K562 (cell line): ENCODE data around the gene NAA40. TPM values are rescaled to one million over a fixed set of nuclear protein-coding genes. Genes with fewer than 3 reads are reported as not detected.

Source experiments
- ATAC-seq: fragments of 200-7000 bp; cut with Tn5 transposase; 3 replicates; pipeline ENCODE4 v1.9.1; 2020; ENCODE audit warnings: moderate library complexity
- BruUV-seq: library from RNA; stranded (reverse); fragments of 400-500 nt; replicated peaks from 2 replicates; lab custom pipeline; 2021; lab: Mats Ljungman, UMichigan
- CTCF ChIA-PET: fragments of 300-600 bp; formaldehyde crosslinking; extraction: SDS; loops from one replicate; lab custom pipeline; 2021; ENCODE audit warnings: low intra/inter-chr PET ratio; lab: Yijun Ruan, JAX
- POLR2A ChIA-PET: fragments of 300-600, 350-650 bp; sonication (Branson Sonifier 250); formaldehyde crosslinking; extraction: SDS; loops from one replicate; lab custom pipeline; 2021; ENCODE audit warnings: antibody characterized with exemption, inconsistent platforms; lab: Yijun Ruan, JAX
- DNase-seq, 4 experiments: peaks; one replicate each; pipeline versions ENCODE4 v3.0.0 to v3.0.0-alpha.2; 2011 to 2018; ENCODE audit warnings: low spot score in 3 of 4, mixed read lengths in 3 of 4; ENCODE audit errors: extremely low read depth in 1 of 4
- FAIRE-seq: peaks from 2 replicates; lab custom pipeline; 2011; peaks lifted over from hg19 to GRCh38; lab: Jason Lieb, UNC
- H2AFZ ChIP-seq: 2 replicates; pipeline ENCODE4 v1.6.0; 2011; ENCODE audit warnings: low read depth, low read length, control low read depth, inconsistent platforms
- H3K27ac ChIP-seq: fragments of 200-600 bp; 3 replicates; pipeline ENCODE4 v1.8.0; 2011; ENCODE audit warnings: low read depth, mild to moderate bottlenecking, control low read depth, inconsistent platforms, low read length, moderate library complexity, mixed read lengths; ENCODE audit errors: extremely low read depth
- H3K27me3 ChIP-seq, 2 experiments: fragments of 300-600 bp in 1 of 2; 2 replicates in 1 of 2; 3 replicates in 1 of 2; pipeline versions ENCODE4 v1.6.0 to v1.8.0; 2011; ENCODE audit warnings: inconsistent platforms in 2 of 2, low read length in 2 of 2, mild to moderate bottlenecking in 1 of 2, mixed read lengths in 1 of 2, moderate library complexity in 1 of 2; ENCODE audit not compliant: control insufficient read depth in 2 of 2, insufficient read depth in 2 of 2
- H3K36me3 ChIP-seq: fragments of 300-600 bp; 3 replicates; pipeline ENCODE4 v1.8.0; 2011; ENCODE audit warnings: mild to moderate bottlenecking, low read length, inconsistent platforms; ENCODE audit not compliant: control insufficient read depth, insufficient read depth
- H3K4me1 ChIP-seq, 2 experiments: fragments of 200-600 bp in 1 of 2; replicated peaks in 1 of 2; 2 replicates in 1 of 2; 3 replicates in 1 of 2; pipeline versions ENCODE4 v1.5.1 to v1.8.0; 2011; ENCODE audit warnings: inconsistent platforms in 2 of 2, low read length in 2 of 2, mild to moderate bottlenecking in 1 of 2, mixed read lengths in 1 of 2, moderate library complexity in 1 of 2; ENCODE audit not compliant: control insufficient read depth in 2 of 2, insufficient read depth in 2 of 2
- H3K4me2 ChIP-seq: 2 replicates; pipeline ENCODE4 v1.6.1; 2011; ENCODE audit warnings: low read length, control low read depth, inconsistent platforms, mixed read lengths; ENCODE audit not compliant: insufficient read depth
- H3K4me3 ChIP-seq: fragments of 200-600 bp; sonication (generic), shearing (Covaris generic); 2 replicates; pipeline ENCODE4 v1.5.1; 2016; ENCODE audit warnings: control low read depth, inconsistent platforms
- H3K79me2 ChIP-seq: fragments of 200-600 bp; 3 replicates; pipeline ENCODE4 v1.8.0; 2011; ENCODE audit warnings: low read length, inconsistent platforms; ENCODE audit not compliant: control insufficient read depth, insufficient read depth
- H3K9ac ChIP-seq, 2 experiments: 2 replicates each; pipeline versions ENCODE4 v1.6.0 to v1.6.1; 2011; ENCODE audit warnings: low read depth in 2 of 2, low read length in 2 of 2, control low read depth in 1 of 2, inconsistent platforms in 1 of 2, mild to moderate bottlenecking in 1 of 2, mixed read lengths in 1 of 2; ENCODE audit not compliant: insufficient read depth in 1 of 2
- H3K9me1 ChIP-seq: one replicate; pipeline ENCODE4 v1.6.0; 2011; ENCODE audit warnings: inconsistent platforms, mild to moderate bottlenecking, low read length, moderate library complexity; ENCODE audit not compliant: control insufficient read depth, insufficient read depth
- H3K9me3 ChIP-seq: replicated peaks from 2 replicates; pipeline ENCODE4 v1.5.1; 2011; ENCODE audit warnings: low read depth, low read length, inconsistent platforms; ENCODE audit not compliant: control insufficient read depth, insufficient read depth
- H4K20me1 ChIP-seq: replicated peaks from 2 replicates; pipeline ENCODE4 v1.6.1; 2011; ENCODE audit warnings: low read length, inconsistent platforms, mixed read lengths; ENCODE audit not compliant: control insufficient read depth, insufficient read depth
- BMI1 ChIP-seq: fragments of 150-350 bp; IDR thresholded peaks from 2 replicates; pipeline ENCODE4 v1.6.1; 2014; ENCODE audit warnings: low read length
- MTA2 ChIP-seq: fragments of 450-650 bp; IDR thresholded peaks from 2 replicates; pipeline ENCODE4 v1.6.1; 2016; ENCODE audit warnings: low read depth
- NCOA4 ChIP-seq: fragments of 450-650 bp; IDR thresholded peaks from 2 replicates; pipeline ENCODE4 v1.6.1; 2018; ENCODE audit warnings: mild to moderate bottlenecking; ENCODE audit not compliant: partially characterized antibody
- NFE2L1 ChIP-seq: fragments of 450-650 bp; IDR thresholded peaks from 2 replicates; pipeline ENCODE4 v1.6.1; 2016; ENCODE audit warnings: missing genetic modification characterization, low read depth, mild to moderate bottlenecking, missing compliant biosample characterization, moderate library complexity, borderline replicate concordance
- POLR2A ChIP-seq: fragments of 450-650 bp; conservative IDR thresholded peaks from 2 replicates; pipeline ENCODE4 v1.6.1; 2016
- RBM25 ChIP-seq: fragments of 200-400 bp; formaldehyde crosslinking; IDR thresholded peaks from 2 replicates; pipeline ENCODE4 v1.6.1; 2018; ENCODE audit warnings: low read length, low read depth, moderate library complexity; ENCODE audit not compliant: severe bottlenecking
- TRIM25 ChIP-seq: fragments of 450-650 bp; IDR thresholded peaks from 2 replicates; pipeline ENCODE4 v1.7.0; 2016; ENCODE audit warnings: borderline replicate concordance
- ZBTB12 ChIP-seq: fragments of 250-450 bp; sonication (Bioruptor Pico); IDR thresholded peaks from 2 replicates; pipeline ENCODE4 v1.4.0; 2020
- ZNF146 ChIP-seq: IDR thresholded peaks from one replicate; pipeline ENCODE4 v1.6.1; 2018; ENCODE audit warnings: missing compliant biosample characterization; ENCODE audit not compliant: unreplicated experiment
- WGBS: fragments of 100-300 bp; shearing (Covaris generic); methylation state at CpG from one replicate; pipeline ENCODE4 v1.1.6; 2016; ENCODE audit warnings: low coverage, mixed read lengths; ENCODE audit not compliant: insufficient coverage; ENCODE audit errors: missing lambda C conversion rate; 5-methylcytosine and 5-hydroxymethylcytosine counted together
- in situ Hi-C: fragments of 300-500 bp; cut with MboI; formaldehyde crosslinking; loops from 4 replicates; pipeline ENCODE4 v1.15.0; 2018; ENCODE audit warnings: inconsistent platforms, mixed read lengths
- intact Hi-C: fragments of 100-400 bp; cut with micrococcal nuclease; formaldehyde crosslinking; loops from 2 replicates; pipeline ENCODE4 v1.14.2; 2022
- polyA plus RNA-seq, 8 experiments: library from polyadenylated mRNA; depleted of rRNA in 4 of 8; stranded (reverse) in 5 of 8; unstranded in 3 of 8; fragments of >200 nt; fragmentation: Nextera tagmentation in 2 of 8; fragmentation: Illumina TruSeq in 1 of 8; extraction: Ambion mirVana in 2 of 8; extraction: Trizol in 1 of 8; gene quantifications; 2 replicates each; pipeline versions ENCODE4 v1.2.1 to v1.2.3, GENCODE V29; 2011 to 2014; ENCODE audit warnings: inconsistent platforms in 1 of 8, missing spikeins in 1 of 8
- total RNA-seq, 7 experiments: library from RNA; depleted of rRNA in 6 of 7; stranded (reverse); fragments of >200 nt in 6 of 7; fragmentation: Illumina TruSeq in 2 of 7; extraction: Trizol in 2 of 7; gene quantifications; 2 replicates each; pipeline versions ENCODE4 v1.2.1 to v1.2.3, GENCODE V29; 2011 to 2021; ENCODE audit warnings: low replicate concordance in 1 of 7

The NAA40 gene
- total and polyA plus RNA-seq, 9 of the 15 experiments (the other 6 are each of a cell fraction or from before 2014, with no cell fraction given): 6.2 to 39.0 (median 23.1) TPM

- FAIRE-seq: no peak
- BruUV-seq: no TSS peak
- Histone ChIP-seq H3K79me2 (peaks cover 9% of the 10 kb centered on the region), H3K9ac (no peak overlapping the region), H3K4me3 (no peak overlapping the region), H2AFZ (no peak overlapping the region), H3K36me3 (peaks cover 79% of the 10 kb centered on the region; the same call in 2 of the 3 replicates), H3K4me1 (peaks cover 0 to 16% of the 10 kb centered on the region in 2 experiments; a peak in 3 of 5 replicates), H4K20me1 (peaks cover under 1% of the 10 kb centered on the region; the same call in 1 of the 2 replicates), H3K27ac (no peak overlapping the region), H3K9me3 (no peaks in the 10 kb centered on the region), H3K9me1 (no peaks in the 10 kb centered on the region), H3K4me2 (no peak overlapping the region), H3K27me3 (no peaks in the 10 kb centered on the region)
- in situ Hi-C loops (no loop called here), intact Hi-C loops (no loop called here)
- no peak for DNase-seq
- ChIA-PET CTCF (no interaction called here), POLR2A (interaction anchor here (0.7 kb wide), 1 partner anchor 213 kb away, joined by 4 read pairs; no protein-coding TSS in a partner anchor)
- ATAC-seq: no peak
- WGBS: 81% methylated on average over 5 of the region's 5 CpGs
- TF ChIP-seq ZNF146 (CRISPR knock-in tag): no peak
- TF ChIP-seq POLR2A: 0 out of 2 replicates have a peak, but pooled peaks have one; percentile 44
Observed at GRCh38 chr11:63993100-63993499, 54.3 kb downstream of the NAA40 start.

- Histone ChIP-seq H3K4me2 (no peak overlapping the region), H2AFZ (no peak overlapping the region), H3K27me3 (no peaks in the 10 kb centered on the region), H3K79me2 (0 out of 3 replicates have a peak, but pooled peaks cover 2% of the 10 kb centered on the region), H3K27ac (no peak overlapping the region), H3K9me1 (no peaks in the 10 kb centered on the region), H3K9ac (no peak overlapping the region), H4K20me1 (peaks cover 2% of the 10 kb centered on the region; the same call in 1 of the 2 replicates), H3K9me3 (no peaks in the 10 kb centered on the region), H3K4me1 (peaks cover 0 to 21% of the 10 kb centered on the region in 2 experiments; a peak in 2 of 5 replicates), H3K4me3 (no peak overlapping the region), H3K36me3 (peaks cover 80% of the 10 kb centered on the region; the same call in 2 of the 3 replicates)
- BruUV-seq: no TSS peak
- no peak for ATAC-seq
- ChIA-PET CTCF (no interaction called here), POLR2A (interaction anchor here (0.7 to 1.5 kb wide), 2 partner anchors 13 to 214 kb away, joined by 3 to 4 read pairs; no protein-coding TSS in a partner anchor)
- no peak for FAIRE-seq
- 88% methylated on average over 6 of the region's 6 CpGs for WGBS
- intact Hi-C loops (no loop called here), in situ Hi-C loops (no loop called here)
- no peak for DNase-seq
- no peak for TF ChIP-seq RBM25
- TF ChIP-seq BMI1: no peak
- TF ChIP-seq NFE2L1: no peak
- TF ChIP-seq NCOA4: no peak
- TF ChIP-seq TRIM25: no peak
- no peak for TF ChIP-seq MTA2
- no peak for TF ChIP-seq ZBTB12 (CRISPR knock-in tag)
Observed at GRCh38 chr11:63993993-63994392, 55.2 kb downstream of the NAA40 start.
